ENCODE data around the gene PRSS33. TPM values are rescaled to one million over a fixed set of nuclear protein-coding genes. Genes with fewer than 3 reads are reported as not detected.

PRSS33 gene
- total and polyA plus RNA-seq, 2 of the 8 experiments (the other 6 are each of a cell fraction or from before 2014, with no cell fraction given) = 0.09 TPM; not detected in 1

DNA sequence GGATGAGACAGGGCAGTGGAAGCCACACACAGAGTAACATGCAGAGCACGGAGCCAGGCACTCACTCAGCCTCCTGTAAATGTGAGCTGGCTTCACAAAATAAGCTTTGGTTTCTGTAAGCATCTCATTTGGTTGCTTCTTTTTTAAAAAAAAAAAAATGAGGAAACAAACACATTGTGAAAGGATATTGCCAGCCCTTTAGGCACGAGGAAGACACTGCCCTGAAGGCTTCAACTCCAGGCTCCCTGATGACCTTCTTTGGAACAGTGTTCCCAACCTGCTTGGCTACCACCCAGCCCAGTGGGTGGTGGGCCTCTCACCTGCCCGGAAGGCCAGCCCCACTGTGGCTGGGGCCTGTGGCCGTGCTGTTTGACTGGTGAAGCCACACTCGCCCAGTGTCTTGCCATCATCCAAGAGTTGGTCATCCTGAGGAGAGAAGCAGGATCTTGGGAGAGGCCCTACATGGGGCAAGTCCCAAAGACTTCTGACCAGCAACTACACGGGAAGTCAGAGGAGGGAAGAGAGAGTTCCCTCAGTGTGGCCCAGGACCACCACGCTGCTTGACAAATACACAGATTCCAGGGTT, 12.1 kb downstream of the PRSS33 start (continued):
- TF ChIP-seq CBX8 (IDR thresholded peaks at IDR 0.05; ENCODE audit: borderline replicate concordance, low read depth, low read length) = no peak
- TF ChIP-seq CHD1 (IDR thresholded peaks at IDR 0.05; ENCODE audit: low read depth, low read length) = no peak
